Activated CD4-positive, alpha-beta T cell treated with anti-CD3 and anti-CD28 coated beads, Interleukin-2, amount 10 ng/mL, durations not matched to agents 7 days and 5 days (primary cell): ENCODE data around the gene MCM8. TPM values are rescaled to one million over a fixed set of nuclear protein-coding genes. Genes with fewer than 3 reads are reported as not detected.

ENCODE experiments used
- CTCF ChIA-PET: fragments of 350-600 bp; sonication (Branson Sonifier 250); formaldehyde crosslinking; loops from one replicate; lab custom pipeline; 2021; ENCODE audit warnings: antibody characterized with exemption; lab: Charles Lee
- POLR2A ChIA-PET: fragments of 350-600 bp; sonication (Branson Sonifier 250); formaldehyde crosslinking; loops from one replicate; lab custom pipeline; 2021; ENCODE audit warnings: antibody characterized with exemption; lab: Charles Lee
- DNase-seq: peaks from one replicate; pipeline ENCODE4 v3.0.0-alpha.2; 2020
- H3K27ac Mint-ChIP-seq: one replicate; pipeline ENCODE4 v1.8.0; 2021; ENCODE audit warnings: mild to moderate bottlenecking, moderate library complexity, mixed read lengths
- H3K27me3 Mint-ChIP-seq: one replicate; pipeline ENCODE4 v1.8.0; 2021; ENCODE audit warnings: mixed read lengths
- H3K36me3 Mint-ChIP-seq: one replicate; pipeline ENCODE4 v1.8.0; 2021; ENCODE audit warnings: low read depth, mixed read lengths
- H3K4me1 Mint-ChIP-seq: one replicate; pipeline ENCODE4 v1.8.0; 2021; ENCODE audit warnings: mixed read lengths
- H3K4me3 Mint-ChIP-seq: one replicate; pipeline ENCODE4 v1.8.0; 2021; ENCODE audit warnings: mild to moderate bottlenecking, moderate library complexity, mixed read lengths
- H3K9me3 Mint-ChIP-seq: one replicate; pipeline ENCODE4 v1.8.0; 2021; ENCODE audit warnings: mixed read lengths
- total RNA-seq, 2 experiments: library from RNA; stranded (reverse); gene quantifications; one replicate each; pipeline ENCODE4 v1.2.3, GENCODE V29; 2021

Gene MCM8
- total RNA-seq, result 10 to 100 TPM; 32.1 to 32.4 TPM

DNA sequence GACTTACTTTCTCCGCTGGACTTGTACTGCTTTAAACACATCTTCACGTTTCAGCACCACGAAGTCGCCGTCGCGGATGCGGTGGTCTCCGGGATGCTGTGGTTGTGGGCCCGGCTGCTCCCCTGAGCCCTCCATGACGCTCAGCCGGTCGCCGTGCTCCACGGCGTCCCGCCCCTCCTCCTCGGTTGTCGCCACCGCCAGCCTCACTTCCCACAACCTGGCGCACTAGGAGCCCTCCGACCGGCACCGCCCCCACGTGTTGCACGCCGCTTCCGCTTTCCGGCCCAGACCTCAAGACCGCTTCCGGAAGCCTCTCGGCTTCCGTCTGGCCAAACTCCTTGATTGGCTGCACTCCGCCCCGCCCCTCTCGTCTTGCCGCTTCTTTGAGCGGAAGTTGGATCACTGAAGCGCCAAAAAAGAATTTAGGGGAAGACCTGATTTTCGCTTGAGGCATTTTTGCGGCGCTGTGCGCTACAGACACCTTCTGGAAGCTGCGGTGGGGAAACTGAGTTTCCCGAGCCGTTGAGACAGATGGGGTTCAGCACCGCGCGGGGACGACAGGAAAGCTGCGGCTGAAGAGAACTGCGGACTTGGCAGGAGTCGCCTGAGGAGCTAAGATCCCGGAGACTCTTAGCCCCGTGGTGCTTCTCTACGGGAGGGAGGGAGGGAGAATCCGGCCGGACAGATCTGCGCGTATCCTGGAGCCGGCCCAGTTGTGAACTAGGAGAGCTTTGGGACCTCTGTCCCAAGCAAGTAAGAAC is at the start of gene MCM8, which contains the start of gene TRMT6:
Gene MCM8 (plus strand): TSS at position 382 of the 761 bp plus-strand sequence. CDS start 1,364 bp downstream, outside the sequence.
Gene TRMT6 (minus strand): TSS at position 263 of the 761 bp plus-strand sequence. CDS start 128 bp downstream, at position 135.
- peaks cover 44% of the 10 kb centered on the region for H3K36me3 Mint-ChIP-seq
- CTCF ChIA-PET, result interaction anchor here (1.0 kb wide), 1 partner anchor 422 kb away, joined by 3 read pairs; no protein-coding TSS in a partner anchor

GRCh38 chr20:5900908-5901307 is 49.5 kb upstream of the MCM8 start:
- POLR2A ChIA-PET, result no interaction called here
- Mint-ChIP-seq H3K27ac (no peak overlapping the region), H3K4me3 (no peak overlapping the region), H3K9me3 (no peaks in the 10 kb centered on the region), H3K36me3 (no peaks in the 10 kb centered on the region), H3K27me3 (peaks cover 31% of the 10 kb centered on the region), H3K4me1 (no peaks in the 10 kb centered on the region)
- CTCF ChIA-PET, result interaction anchor here (0.7 kb wide), 1 partner anchor 21 kb away, joined by 3 read pairs; no protein-coding TSS in a partner anchor
- DNase-seq, result no peak

More for the DNA sequence above, at the start of gene MCM8, which contains the start of gene TRMT6:
- POLR2A ChIA-PET, result interaction anchor here (0.6 kb wide), 1 partner anchor 46 kb away, joined by 3 read pairs; no protein-coding TSS in a partner anchor
- DNase-seq, result peak; percentile 98
- Mint-ChIP-seq H3K27me3 (no peaks in the 10 kb centered on the region), H3K27ac (peak within 1 kb of the TSS; percentile 95), H3K4me3 (peak within 1 kb of the TSS; percentile 95), H3K4me1 (peaks cover 60% of the 10 kb centered on the region), H3K9me3 (no peaks in the 10 kb centered on the region)

DNA sequence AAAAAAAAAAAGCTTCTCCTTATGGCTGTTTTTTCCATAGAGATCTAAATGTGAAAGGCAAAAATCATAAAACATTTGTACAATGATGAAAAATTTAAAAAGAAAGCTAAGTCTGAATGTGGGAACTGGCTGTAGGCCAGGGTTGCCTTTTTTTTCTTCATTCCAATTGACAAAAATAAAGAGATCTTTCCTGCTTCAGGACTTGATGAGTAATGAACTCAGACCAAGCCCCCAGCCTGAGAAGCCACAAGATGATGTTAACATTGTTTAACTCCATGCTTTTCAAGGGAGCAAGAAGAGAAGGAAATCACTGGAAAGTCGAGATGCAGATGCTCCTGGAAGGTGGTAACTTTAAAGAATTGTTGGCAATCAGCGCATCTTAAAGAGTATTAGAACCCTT is 41.5 kb upstream of the MCM8 start:
- CTCF ChIA-PET, result no interaction called here
- Mint-ChIP-seq H3K36me3 (no peaks in the 10 kb centered on the region), H3K9me3 (no peaks in the 10 kb centered on the region), H3K4me3 (no peak overlapping the region), H3K27ac (no peak overlapping the region), H3K27me3 (peaks cover 57% of the 10 kb centered on the region), H3K4me1 (peaks cover 9% of the 10 kb centered on the region)
- POLR2A ChIA-PET, result no interaction called here
- no peak for DNase-seq

DNA sequence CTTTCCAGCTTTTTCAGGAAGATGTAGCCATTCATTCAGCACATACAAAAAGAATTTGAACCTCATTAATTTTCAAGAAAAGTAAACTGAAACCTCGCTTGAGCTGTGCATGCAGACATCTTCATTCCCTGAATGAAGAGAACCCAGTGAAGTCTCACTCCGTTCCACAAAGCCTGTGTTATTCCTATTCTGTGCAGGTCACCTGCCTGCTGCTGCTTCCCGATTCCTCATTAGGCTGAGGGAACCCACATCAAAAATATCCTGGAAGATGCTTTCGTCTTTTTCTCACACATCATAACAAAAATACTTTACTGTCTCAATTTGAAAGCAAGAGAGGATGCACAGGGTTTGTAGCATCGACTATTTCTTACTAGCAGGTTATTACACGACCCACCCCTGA is 40.3 kb upstream of the MCM8 start:
- CTCF ChIA-PET, result interaction anchor here (0.7 kb wide), 1 partner anchor 136 kb away, joined by 3 read pairs; no protein-coding TSS in a partner anchor
- POLR2A ChIA-PET, result no interaction called here
- H3K9me3 Mint-ChIP-seq, result no peaks in the 10 kb centered on the region
- H3K4me1 Mint-ChIP-seq, result peaks cover 9% of the 10 kb centered on the region
- no peak for DNase-seq
- no peak overlapping the region for H3K27ac Mint-ChIP-seq
- H3K36me3 Mint-ChIP-seq, result no peaks in the 10 kb centered on the region
- H3K27me3 Mint-ChIP-seq, result peaks cover 65% of the 10 kb centered on the region
- H3K4me3 Mint-ChIP-seq, result no peak overlapping the region

DNA sequence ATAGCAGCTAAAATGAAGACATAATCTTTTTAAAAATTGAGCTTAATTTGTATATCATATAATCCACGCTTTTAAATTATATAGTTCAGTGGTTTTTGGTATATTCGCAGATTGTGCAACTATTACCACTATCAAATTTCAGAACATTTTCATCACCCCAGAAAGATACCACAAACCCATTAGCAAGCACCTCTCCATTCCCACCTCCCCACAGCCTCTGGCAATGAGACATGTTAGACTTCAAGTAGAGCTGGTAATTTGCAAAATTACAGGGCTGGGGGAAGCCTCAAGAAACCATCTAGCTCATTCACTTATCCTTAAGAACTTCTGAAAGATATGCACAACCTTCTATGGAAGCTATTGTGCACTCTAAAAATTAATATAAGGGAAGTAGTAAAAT is 37.3 kb upstream of the MCM8 start:
- Mint-ChIP-seq H3K36me3 (no peaks in the 10 kb centered on the region), H3K27ac (no peak overlapping the region), H3K27me3 (peaks cover 52% of the 10 kb centered on the region), H3K9me3 (no peaks in the 10 kb centered on the region), H3K4me3 (no peak overlapping the region), H3K4me1 (peaks cover 9% of the 10 kb centered on the region)
- no peak for DNase-seq
- ChIA-PET CTCF (interaction anchor here (0.8 to 1.1 kb wide), 2 partner anchors 10 to 379 kb away, joined by 3 read pairs; no protein-coding TSS in a partner anchor), POLR2A (no interaction called here)

DNA sequence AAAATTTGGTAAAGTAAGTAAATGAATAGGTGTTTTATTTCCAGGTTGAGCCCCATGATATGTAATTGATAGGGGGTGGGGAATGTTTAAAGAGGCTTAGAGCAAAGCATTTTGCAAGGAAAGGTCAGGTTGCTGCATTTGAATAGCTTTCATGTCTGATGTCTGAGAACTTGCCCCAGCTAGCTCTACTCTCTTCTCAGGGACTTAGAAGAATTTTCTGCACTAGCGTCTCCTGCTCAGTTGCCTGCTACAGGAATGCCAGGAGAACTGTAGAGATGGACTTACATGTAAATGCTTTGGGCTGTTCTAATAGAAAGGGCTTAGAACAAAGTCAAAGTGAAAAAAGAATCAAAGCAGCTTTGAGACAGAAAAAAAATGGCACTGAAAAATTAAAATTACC is 35.6 kb upstream of the MCM8 start:
- H3K36me3 Mint-ChIP-seq, result no peaks in the 10 kb centered on the region
- peaks cover 20% of the 10 kb centered on the region for H3K4me1 Mint-ChIP-seq
- H3K9me3 Mint-ChIP-seq, result no peaks in the 10 kb centered on the region
- DNase-seq, result no peak
- no peak overlapping the region for H3K27ac Mint-ChIP-seq
- H3K4me3 Mint-ChIP-seq, result no peak overlapping the region
- ChIA-PET CTCF (interaction anchor here (0.7 kb wide), 1 partner anchor 33 kb away, joined by 6 read pairs; no protein-coding TSS in a partner anchor), POLR2A (no interaction called here)
- peaks cover 42% of the 10 kb centered on the region for H3K27me3 Mint-ChIP-seq

- POLR2A ChIA-PET, result interaction anchor here (0.6 kb wide), 1 partner anchor 83 kb away, joined by 3 read pairs; no protein-coding TSS in a partner anchor
- Mint-ChIP-seq H3K36me3 (no peaks in the 10 kb centered on the region), H3K4me1 (peaks cover 16% of the 10 kb centered on the region)
Observed at GRCh38 chr20:5918856-5919625, 31.4 kb upstream of the MCM8 start.

GRCh38 chr20:5919626-5920544 is 30.6 kb upstream of the MCM8 start:
- H3K4me1 Mint-ChIP-seq, result peaks cover 16% of the 10 kb centered on the region
- CTCF ChIA-PET, result interaction anchor here (0.6 to 1.6 kb wide), 3 partner anchors 131 to 391 kb away, joined by 3 read pairs; no protein-coding TSS in a partner anchor
- H3K36me3 Mint-ChIP-seq, result no peaks in the 10 kb centered on the region
- H3K27ac Mint-ChIP-seq, result no peak overlapping the region
- H3K4me3 Mint-ChIP-seq, result no peak overlapping the region
- H3K9me3 Mint-ChIP-seq, result no peaks in the 10 kb centered on the region
- peaks cover 2% of the 10 kb centered on the region for H3K27me3 Mint-ChIP-seq
- no peak for DNase-seq
- POLR2A ChIA-PET, result interaction anchor here (0.6 kb wide), 1 partner anchor 84 kb away, joined by 3 read pairs; no protein-coding TSS in a partner anchor

More at GRCh38 chr20:5918856-5919625, 31.4 kb upstream of the MCM8 start:
- H3K4me3 Mint-ChIP-seq, result no peak overlapping the region
- H3K27me3 Mint-ChIP-seq, result peaks cover 9% of the 10 kb centered on the region
- H3K9me3 Mint-ChIP-seq, result no peaks in the 10 kb centered on the region
- CTCF ChIA-PET, result interaction anchor here (0.7 to 1.6 kb wide), 4 partner anchors 7 to 849 kb away, joined by 3 to 4 read pairs (median 3); no protein-coding TSS in a partner anchor
- peak; percentile 22 for DNase-seq
- no peak overlapping the region for H3K27ac Mint-ChIP-seq

DNA sequence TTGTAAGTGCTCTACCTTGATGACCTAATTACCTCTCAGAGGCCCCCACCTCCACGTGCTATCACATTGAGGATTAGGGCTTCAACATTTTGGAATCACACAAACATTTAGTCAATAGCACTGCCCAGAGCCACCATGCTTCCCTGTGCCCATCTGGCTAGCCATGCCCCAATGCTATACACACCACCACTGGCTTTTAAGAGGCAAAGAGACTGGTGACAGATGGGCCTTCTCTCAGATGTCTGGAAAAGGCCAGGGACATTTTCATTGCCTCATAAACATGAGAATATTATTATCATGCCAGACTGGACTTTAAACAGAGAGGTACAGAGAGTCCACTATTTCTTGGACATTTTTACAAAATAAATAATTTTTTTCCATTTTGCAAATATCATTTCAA is 29.9 kb upstream of the MCM8 start:
- POLR2A ChIA-PET, result no interaction called here

GRCh38 chr20:5923493-5923892 is 27.0 kb upstream of the MCM8 start:
- DNase-seq, result no peak
- Mint-ChIP-seq H3K36me3 (no peaks in the 10 kb centered on the region), H3K27me3 (peaks cover 6% of the 10 kb centered on the region), H3K9me3 (no peaks in the 10 kb centered on the region), H3K4me3 (no peak overlapping the region), H3K27ac (no peak overlapping the region), H3K4me1 (peaks cover 16% of the 10 kb centered on the region)
- POLR2A ChIA-PET, result no interaction called here
- CTCF ChIA-PET, result interaction anchor here (0.5 kb wide), 1 partner anchor 110 kb away, joined by 3 read pairs; no protein-coding TSS in a partner anchor

More for the DNA sequence above, 29.9 kb upstream of the MCM8 start:
- Mint-ChIP-seq H3K4me3 (no peak overlapping the region), H3K27ac (no peak overlapping the region), H3K4me1 (peaks cover 16% of the 10 kb centered on the region), H3K9me3 (no peaks in the 10 kb centered on the region), H3K27me3 (no peaks in the 10 kb centered on the region), H3K36me3 (no peaks in the 10 kb centered on the region)
- CTCF ChIA-PET, result interaction anchor here (0.6 kb wide), 1 partner anchor 132 kb away, joined by 3 read pairs; no protein-coding TSS in a partner anchor
- no peak for DNase-seq

DNA sequence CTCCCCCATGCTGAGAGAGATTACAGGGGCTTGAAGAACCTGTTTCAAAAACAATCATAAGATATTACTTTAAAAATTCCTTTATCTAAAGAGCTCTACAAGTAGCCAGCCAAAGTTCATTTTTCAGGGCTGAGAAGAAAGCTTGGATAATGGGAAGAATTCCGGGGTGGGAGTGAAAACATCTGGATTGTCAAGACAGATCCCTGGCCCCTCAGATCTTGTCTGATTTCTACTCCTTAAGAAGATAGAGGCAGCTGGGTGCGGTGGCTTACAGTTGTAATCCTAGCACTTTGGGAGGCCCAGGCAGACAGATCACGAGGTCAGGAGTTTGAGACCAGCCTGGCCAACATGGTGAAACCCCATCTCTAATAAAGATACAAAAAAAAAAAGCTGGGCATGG is 24.9 kb upstream of the MCM8 start:
- no peaks in the 10 kb centered on the region for H3K9me3 Mint-ChIP-seq
- H3K27me3 Mint-ChIP-seq, result peaks cover 7% of the 10 kb centered on the region
- no peaks in the 10 kb centered on the region for H3K36me3 Mint-ChIP-seq
- H3K4me1 Mint-ChIP-seq, result no peaks in the 10 kb centered on the region
- no peak for DNase-seq
- POLR2A ChIA-PET, result no interaction called here
- no peak overlapping the region for H3K27ac Mint-ChIP-seq
- no peak overlapping the region for H3K4me3 Mint-ChIP-seq
- CTCF ChIA-PET, result interaction anchor here (0.7 kb wide), 1 partner anchor 42 kb away, joined by 3 read pairs; no protein-coding TSS in a partner anchor
